HG02571 (cell line): ENCODE results near the gene RUVBL2.

Experiments
- ATAC-seq: cut with Tn5 transposase; IDR thresholded peaks from one replicate; pipeline ENCODE4 v1.9.1; 2021; ENCODE audit warnings: mild to moderate bottlenecking, moderate library complexity; ENCODE audit not compliant: unreplicated experiment

Gene RUVBL2

GRCh38 chr19:48987323-48987722 lies 6.4 kb upstream of the RUVBL2 start:
- ATAC-seq: no peak

GRCh38 chr19:48988286-48988685 lies 5.4 kb upstream of the RUVBL2 start:
- no peak for ATAC-seq

- ATAC-seq: no peak
Observed at GRCh38 chr19:48988860-48989259, 4.8 kb upstream of the RUVBL2 start.

GRCh38 chr19:48989701-48990291 lies 3.9 kb upstream of the RUVBL2 start:
- no peak for ATAC-seq

GRCh38 chr19:48990400-48990799 lies 3.3 kb upstream of the RUVBL2 start:
- no peak for ATAC-seq

GRCh38 chr19:48991011-48991609 lies 2.6 kb upstream of the RUVBL2 start:
- ATAC-seq: no peak

GRCh38 chr19:48991873-48992580 lies 1.7 kb upstream of the RUVBL2 start:
- ATAC-seq: no peak

- no peak for ATAC-seq
Observed at GRCh38 chr19:48992581-48993174, 1.0 kb upstream of the RUVBL2 start.

GRCh38 chr19:48994035-48994386 lies 324 bp downstream of the RUVBL2 start:
- ATAC-seq: no peak

GRCh38 chr19:48997972-48998371 lies 4.3 kb downstream of the RUVBL2 start:
- ATAC-seq: no peak

- ATAC-seq: no peak
Observed at GRCh38 chr19:48999481-49000325, 6.0 kb downstream of the RUVBL2 start.

GRCh38 chr19:49004133-49004532 lies 10.4 kb downstream of the RUVBL2 start:
- ATAC-seq: no peak

GRCh38 chr19:49004964-49005614 lies 11.4 kb downstream of the RUVBL2 start:
- no peak for ATAC-seq

- no peak for ATAC-seq
Observed at GRCh38 chr19:49006905-49007304, 13.2 kb downstream of the RUVBL2 start.

- no peak for ATAC-seq
Observed at GRCh38 chr19:49009828-49010227, 16.1 kb downstream of the RUVBL2 start.

- ATAC-seq: no peak
Observed at GRCh38 chr19:49010453-49010852, 16.8 kb downstream of the RUVBL2 start.

GRCh38 chr19:49011194-49011593 lies 17.5 kb downstream of the RUVBL2 start:
- ATAC-seq: no peak

- ATAC-seq: no peak
Observed at GRCh38 chr19:49014123-49014869, 20.6 kb downstream of the RUVBL2 start.

GRCh38 chr19:49014870-49015255 lies 21.2 kb downstream of the RUVBL2 start:
- no peak for ATAC-seq
